HG03103 (cell line): ENCODE data around the gene BHLHE40.

Experiments used
- ATAC-seq: cut with Tn5 transposase; IDR thresholded peaks from one replicate; pipeline ENCODE4 v1.9.1; 2021; ENCODE audit warnings: low read depth; ENCODE audit not compliant: unreplicated experiment

Gene BHLHE40

GRCh38 chr3:5016211-5017161 lies 37.2 kb downstream of the BHLHE40 start:
- ATAC-seq: peak; percentile 70

GRCh38 chr3:5017925-5018531 lies 38.8 kb downstream of the BHLHE40 start:
- ATAC-seq: no peak

GRCh38 chr3:5019411-5020241 lies 40.4 kb downstream of the BHLHE40 start:
- ATAC-seq: no peak

- no peak for ATAC-seq
Measured at GRCh38 chr3:5020242-5020722, 41.0 kb downstream of the BHLHE40 start.

- ATAC-seq: no peak
Measured at GRCh38 chr3:5021116-5022092, 42.2 kb downstream of the BHLHE40 start.

GRCh38 chr3:5022187-5022965 lies 43.1 kb downstream of the BHLHE40 start:
- peak; percentile 63 for ATAC-seq

- no peak for ATAC-seq
Measured at GRCh38 chr3:5022966-5023776, 43.9 kb downstream of the BHLHE40 start.

- ATAC-seq: no peak
Measured at GRCh38 chr3:5023777-5024346, 44.6 kb downstream of the BHLHE40 start.

GRCh38 chr3:5026046-5026362 lies 46.8 kb downstream of the BHLHE40 start:
- no peak for ATAC-seq

GRCh38 chr3:5029715-5030114 lies 50.5 kb downstream of the BHLHE40 start:
- no peak for ATAC-seq

GRCh38 chr3:5030152-5030551 lies 50.9 kb downstream of the BHLHE40 start:
- no peak for ATAC-seq

- ATAC-seq: no peak
Measured at GRCh38 chr3:5032844-5033243, 53.6 kb downstream of the BHLHE40 start.
